Neural cell (in vitro differentiated cells): Measurements from ENCODE around the gene IL11. TPM values are rescaled to one million over a fixed set of nuclear protein-coding genes. Genes with fewer than 3 reads are reported as not detected.

ENCODE experiments used
- H2AFZ ChIP-seq: fragments of 200-600, 300-800 bp; sonication (generic), shearing (Covaris generic); 2 replicates; pipeline ENCODE4 v1.6.0; 2014; ENCODE audit warnings: low read depth, mild to moderate bottlenecking, antibody characterized with exemption, low read length, moderate library complexity
- H3F3A ChIP-seq: fragments of 200-600 bp; shearing (Covaris generic); 2 replicates; pipeline ENCODE4 v1.6.1; 2016; ENCODE audit warnings: mild to moderate bottlenecking, moderate library complexity, mixed read lengths, antibody characterized with exemption, low read length; ENCODE audit not compliant: insufficient read depth, poor library complexity, severe bottlenecking
- H3K27ac ChIP-seq: fragments of 200-600, 300-800 bp; sonication (generic), shearing (Covaris generic); 2 replicates; pipeline ENCODE4 v1.5.1; 2014; ENCODE audit warnings: mild to moderate bottlenecking, low read length, moderate library complexity
- H3K27me3 ChIP-seq: fragments of 300-800, 200-600 bp; sonication (generic), shearing (Covaris generic); 2 replicates; pipeline ENCODE4 v1.6.0; 2014; ENCODE audit warnings: mild to moderate bottlenecking, low read depth, low read length, moderate library complexity; ENCODE audit not compliant: insufficient read depth
- H3K36me3 ChIP-seq: fragments of 300-800, 200-600 bp; sonication (generic), shearing (Covaris generic); 2 replicates; pipeline ENCODE4 v1.5.1; 2014; ENCODE audit warnings: mild to moderate bottlenecking, antibody characterized with exemption, low read length, moderate library complexity; ENCODE audit not compliant: insufficient read depth
- H3K4me2 ChIP-seq: fragments of 300-800, 200-600 bp; sonication (generic), shearing (Covaris generic); 2 replicates; pipeline ENCODE4 v1.6.0; 2014; ENCODE audit warnings: mild to moderate bottlenecking, low read length
- H3K4me3 ChIP-seq: fragments of 300-800, 200-600 bp; sonication (generic), shearing (Covaris generic); 2 replicates; pipeline ENCODE4 v1.5.1; 2014; ENCODE audit warnings: mild to moderate bottlenecking, low read length, moderate library complexity
- H3K79me2 ChIP-seq: fragments of 200-600 bp; shearing (Covaris generic); replicated peaks from 2 replicates; pipeline ENCODE4 v1.6.0; 2014; ENCODE audit warnings: mild to moderate bottlenecking, low read length, moderate library complexity; ENCODE audit not compliant: insufficient read depth
- H3K9ac ChIP-seq: fragments of 300-800, 200-600 bp; sonication (generic), shearing (Covaris generic); 2 replicates; pipeline ENCODE4 v1.6.1; 2016; ENCODE audit warnings: mild to moderate bottlenecking, low read length, mixed read lengths
- H3K9me2 ChIP-seq: fragments of 200-600 bp; shearing (Covaris generic); 2 replicates; pipeline ENCODE4 v1.6.1; 2016; ENCODE audit warnings: mild to moderate bottlenecking, low read length, mixed read lengths; ENCODE audit not compliant: insufficient read depth
- H3K9me3 ChIP-seq: fragments of 200-600, 300-800 bp; sonication (generic), shearing (Covaris generic); 2 replicates; pipeline ENCODE4 v1.6.1; 2016; ENCODE audit warnings: mild to moderate bottlenecking, mixed run types, low read length, moderate library complexity, mixed read lengths
- H4K20me1 ChIP-seq: fragments of 200-600 bp; shearing (Covaris generic); 2 replicates; pipeline ENCODE4 v1.6.1; 2016; ENCODE audit warnings: mild to moderate bottlenecking, mixed run types; ENCODE audit not compliant: insufficient read depth
- EP300 ChIP-seq: fragments of 450-650 bp; conservative IDR thresholded peaks from 2 replicates; pipeline ENCODE4 v1.6.1; 2014; ENCODE audit warnings: antibody characterized with exemption, mild to moderate bottlenecking, moderate library complexity; ENCODE audit not compliant: poor library complexity, severe bottlenecking
- EZH2 ChIP-seq: fragments of 200-600, 300-800 bp; shearing (Covaris generic), sonication (generic); IDR thresholded peaks from 2 replicates; pipeline ENCODE4 v1.6.1; 2014; ENCODE audit warnings: antibody characterized with exemption, low read length, borderline replicate concordance, mild to moderate bottlenecking; ENCODE audit not compliant: insufficient read depth, poor library complexity, severe bottlenecking
- MXI1 ChIP-seq: fragments of 450-650 bp; conservative IDR thresholded peaks from 2 replicates; pipeline ENCODE4 v1.6.1; 2014; ENCODE audit warnings: antibody characterized with exemption, mild to moderate bottlenecking; ENCODE audit not compliant: poor library complexity, severe bottlenecking
- POLR2AphosphoS5 ChIP-seq: IDR thresholded peaks from 2 replicates; pipeline ENCODE4 v1.6.1; 2012
- RAD21 ChIP-seq: fragments of 450-650 bp; conservative IDR thresholded peaks from 2 replicates; pipeline ENCODE4 v1.6.1; 2014; ENCODE audit warnings: antibody characterized with exemption, mild to moderate bottlenecking, moderate library complexity
- SMC3 ChIP-seq: fragments of 450-650 bp; conservative IDR thresholded peaks from 2 replicates; pipeline ENCODE4 v1.6.1; 2014; ENCODE audit warnings: antibody characterized with exemption, mild to moderate bottlenecking, moderate library complexity; ENCODE audit not compliant: poor library complexity
- polyA plus RNA-seq: library from polyadenylated mRNA; depleted of rRNA; stranded (reverse); fragments of >200 nt; gene quantifications from 2 replicates; pipeline ENCODE4 v1.2.3, GENCODE V29; 2014
- TF ChIP-seq, protein P1 (sequence below): fragments of 450-650 bp; IDR thresholded peaks from 2 replicates; pipeline ENCODE4 v1.5.1; 2014; ENCODE audit warnings: antibody characterized with exemption, mild to moderate bottlenecking, moderate library complexity; ENCODE audit not compliant: poor library complexity, severe bottlenecking
- TF ChIP-seq, protein P2 (sequence below): IDR thresholded peaks from 2 replicates; pipeline ENCODE4 v1.6.1; 2012; ENCODE audit warnings: borderline replicate concordance

Gene IL11
- polyA plus RNA-seq, 1 donor from 2014 or later: 0.62 TPM

DNA sequence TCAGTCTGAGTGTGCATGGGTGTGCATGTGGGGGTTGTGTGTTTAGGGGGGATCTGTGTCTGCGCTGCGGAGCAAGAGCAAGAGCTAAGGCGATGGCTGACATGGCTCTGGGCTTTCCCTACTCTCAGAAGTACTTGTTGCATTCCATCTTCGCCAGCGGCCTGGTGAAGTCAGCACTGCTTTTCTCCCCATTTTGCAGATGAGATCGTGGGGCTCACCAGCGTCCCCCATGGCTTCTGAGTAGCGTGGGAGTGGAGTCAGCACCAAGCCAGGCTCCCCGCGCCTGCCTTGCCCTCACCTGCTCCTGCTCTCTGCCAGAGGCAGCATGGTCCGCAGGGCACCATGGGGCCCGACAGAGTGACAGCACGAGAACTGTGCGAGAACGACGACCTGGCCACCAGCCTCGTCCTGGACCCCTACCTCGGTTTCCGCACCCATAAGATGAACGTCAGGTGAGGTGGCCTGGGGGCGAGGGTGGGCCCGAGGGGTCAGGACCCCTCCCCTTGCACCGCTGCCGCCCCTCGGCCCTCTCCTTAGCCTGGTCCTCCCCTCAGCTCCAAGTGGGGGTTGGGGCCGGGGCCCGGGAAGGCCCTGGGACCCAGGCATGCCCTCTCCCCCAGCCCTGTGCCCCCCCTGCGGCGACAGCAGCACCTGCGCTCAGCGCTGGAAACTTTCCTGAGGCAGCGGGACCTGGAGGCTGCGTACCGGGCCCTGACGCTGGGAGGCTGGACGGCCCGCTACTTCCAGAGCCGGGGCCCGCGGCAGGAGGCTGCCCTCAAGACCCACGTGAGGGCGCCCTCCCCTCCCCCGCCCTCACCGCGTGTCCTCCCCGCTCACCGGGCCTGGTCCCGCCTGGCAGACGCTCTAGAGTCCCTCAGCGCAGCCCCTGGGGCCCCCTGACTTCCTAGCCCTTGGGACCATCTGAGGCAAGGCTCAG, 28.4 kb downstream of the IL11 start:
- no peak for TF ChIP-seq EP300
- TF ChIP-seq MXI1: peak; percentile 7
- TF ChIP-seq, protein P1, sequence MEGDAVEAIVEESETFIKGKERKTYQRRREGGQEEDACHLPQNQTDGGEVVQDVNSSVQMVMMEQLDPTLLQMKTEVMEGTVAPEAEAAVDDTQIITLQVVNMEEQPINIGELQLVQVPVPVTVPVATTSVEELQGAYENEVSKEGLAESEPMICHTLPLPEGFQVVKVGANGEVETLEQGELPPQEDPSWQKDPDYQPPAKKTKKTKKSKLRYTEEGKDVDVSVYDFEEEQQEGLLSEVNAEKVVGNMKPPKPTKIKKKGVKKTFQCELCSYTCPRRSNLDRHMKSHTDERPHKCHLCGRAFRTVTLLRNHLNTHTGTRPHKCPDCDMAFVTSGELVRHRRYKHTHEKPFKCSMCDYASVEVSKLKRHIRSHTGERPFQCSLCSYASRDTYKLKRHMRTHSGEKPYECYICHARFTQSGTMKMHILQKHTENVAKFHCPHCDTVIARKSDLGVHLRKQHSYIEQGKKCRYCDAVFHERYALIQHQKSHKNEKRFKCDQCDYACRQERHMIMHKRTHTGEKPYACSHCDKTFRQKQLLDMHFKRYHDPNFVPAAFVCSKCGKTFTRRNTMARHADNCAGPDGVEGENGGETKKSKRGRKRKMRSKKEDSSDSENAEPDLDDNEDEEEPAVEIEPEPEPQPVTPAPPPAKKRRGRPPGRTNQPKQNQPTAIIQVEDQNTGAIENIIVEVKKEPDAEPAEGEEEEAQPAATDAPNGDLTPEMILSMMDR: no peak
- TF ChIP-seq RAD21: no peak
- TF ChIP-seq, protein P2, sequence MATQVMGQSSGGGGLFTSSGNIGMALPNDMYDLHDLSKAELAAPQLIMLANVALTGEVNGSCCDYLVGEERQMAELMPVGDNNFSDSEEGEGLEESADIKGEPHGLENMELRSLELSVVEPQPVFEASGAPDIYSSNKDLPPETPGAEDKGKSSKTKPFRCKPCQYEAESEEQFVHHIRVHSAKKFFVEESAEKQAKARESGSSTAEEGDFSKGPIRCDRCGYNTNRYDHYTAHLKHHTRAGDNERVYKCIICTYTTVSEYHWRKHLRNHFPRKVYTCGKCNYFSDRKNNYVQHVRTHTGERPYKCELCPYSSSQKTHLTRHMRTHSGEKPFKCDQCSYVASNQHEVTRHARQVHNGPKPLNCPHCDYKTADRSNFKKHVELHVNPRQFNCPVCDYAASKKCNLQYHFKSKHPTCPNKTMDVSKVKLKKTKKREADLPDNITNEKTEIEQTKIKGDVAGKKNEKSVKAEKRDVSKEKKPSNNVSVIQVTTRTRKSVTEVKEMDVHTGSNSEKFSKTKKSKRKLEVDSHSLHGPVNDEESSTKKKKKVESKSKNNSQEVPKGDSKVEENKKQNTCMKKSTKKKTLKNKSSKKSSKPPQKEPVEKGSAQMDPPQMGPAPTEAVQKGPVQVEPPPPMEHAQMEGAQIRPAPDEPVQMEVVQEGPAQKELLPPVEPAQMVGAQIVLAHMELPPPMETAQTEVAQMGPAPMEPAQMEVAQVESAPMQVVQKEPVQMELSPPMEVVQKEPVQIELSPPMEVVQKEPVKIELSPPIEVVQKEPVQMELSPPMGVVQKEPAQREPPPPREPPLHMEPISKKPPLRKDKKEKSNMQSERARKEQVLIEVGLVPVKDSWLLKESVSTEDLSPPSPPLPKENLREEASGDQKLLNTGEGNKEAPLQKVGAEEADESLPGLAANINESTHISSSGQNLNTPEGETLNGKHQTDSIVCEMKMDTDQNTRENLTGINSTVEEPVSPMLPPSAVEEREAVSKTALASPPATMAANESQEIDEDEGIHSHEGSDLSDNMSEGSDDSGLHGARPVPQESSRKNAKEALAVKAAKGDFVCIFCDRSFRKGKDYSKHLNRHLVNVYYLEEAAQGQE: no peak
- no peak for TF ChIP-seq EZH2
- TF ChIP-seq SMC3: no peak
- no peak overlapping the region for H2AFZ ChIP-seq
- peak overlapping the region; percentile 95 for H3K4me3 ChIP-seq
- peak overlapping the region; percentile 5 for H3K4me2 ChIP-seq
- H3F3A ChIP-seq: no peaks in the 10 kb centered on the region
- no peaks in the 10 kb centered on the region for H3K36me3 ChIP-seq
- peak overlapping the region; percentile 98 for H3K27ac ChIP-seq
- peaks cover 5% of the 10 kb centered on the region for H4K20me1 ChIP-seq
- H3K9me3 ChIP-seq: no peaks in the 10 kb centered on the region
- peak overlapping the region; percentile 99 for H3K9ac ChIP-seq
- H3K79me2 ChIP-seq: peaks cover 10% of the 10 kb centered on the region
- no peaks in the 10 kb centered on the region for H3K27me3 ChIP-seq
- H3K9me2 ChIP-seq: no peaks in the 10 kb centered on the region

DNA sequence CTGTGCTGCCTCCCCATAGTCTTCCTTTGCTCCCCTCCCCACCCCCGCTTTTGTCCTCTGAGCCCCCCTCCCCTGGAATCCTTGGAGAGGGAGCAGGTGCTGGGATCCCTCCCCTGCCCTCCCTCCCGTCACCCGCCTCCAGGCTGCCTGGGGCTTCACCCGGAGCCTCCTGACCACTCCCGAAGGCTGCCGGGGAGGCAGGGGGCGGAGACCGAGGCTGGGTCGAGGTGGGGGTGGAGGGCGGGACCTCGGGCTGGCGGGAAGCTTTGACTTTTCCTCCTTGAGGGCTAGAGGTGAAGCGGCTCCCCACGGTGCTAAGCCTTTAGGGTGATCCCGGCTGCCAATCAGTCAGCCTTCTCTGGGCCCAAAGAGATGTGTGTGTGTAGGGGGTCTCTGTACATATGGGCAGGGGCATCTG, 29.1 kb downstream of the IL11 start:
- H3K36me3 ChIP-seq: no peaks in the 10 kb centered on the region
- H3K4me3 ChIP-seq: peak overlapping the region; percentile 95
- no peaks in the 10 kb centered on the region for H3K27me3 ChIP-seq
- TF ChIP-seq RAD21 (no peak), MXI1 (peak; percentile 19), POLR2AphosphoS5 (peak; percentile 43)
- H3K9ac ChIP-seq: peak overlapping the region; percentile 99
- no peaks in the 10 kb centered on the region for H3F3A ChIP-seq
- peak overlapping the region; percentile 100 for H3K4me2 ChIP-seq
- H4K20me1 ChIP-seq: peaks cover 5% of the 10 kb centered on the region
- H3K9me2 ChIP-seq: no peaks in the 10 kb centered on the region
- peaks cover 10% of the 10 kb centered on the region for H3K79me2 ChIP-seq
- peak overlapping the region; percentile 98 for H3K27ac ChIP-seq
- no peak overlapping the region for H2AFZ ChIP-seq
- H3K9me3 ChIP-seq: no peaks in the 10 kb centered on the region
